Germinal center (tissue), 1 donor: Measurements from ENCODE around the gene USH2A.

Experiments used
- DNase-seq: peaks from one replicate; pipeline ENCODE4 v3.0.0; 2012; ENCODE audit warnings: mixed read lengths, low spot score

USH2A gene

DNA sequence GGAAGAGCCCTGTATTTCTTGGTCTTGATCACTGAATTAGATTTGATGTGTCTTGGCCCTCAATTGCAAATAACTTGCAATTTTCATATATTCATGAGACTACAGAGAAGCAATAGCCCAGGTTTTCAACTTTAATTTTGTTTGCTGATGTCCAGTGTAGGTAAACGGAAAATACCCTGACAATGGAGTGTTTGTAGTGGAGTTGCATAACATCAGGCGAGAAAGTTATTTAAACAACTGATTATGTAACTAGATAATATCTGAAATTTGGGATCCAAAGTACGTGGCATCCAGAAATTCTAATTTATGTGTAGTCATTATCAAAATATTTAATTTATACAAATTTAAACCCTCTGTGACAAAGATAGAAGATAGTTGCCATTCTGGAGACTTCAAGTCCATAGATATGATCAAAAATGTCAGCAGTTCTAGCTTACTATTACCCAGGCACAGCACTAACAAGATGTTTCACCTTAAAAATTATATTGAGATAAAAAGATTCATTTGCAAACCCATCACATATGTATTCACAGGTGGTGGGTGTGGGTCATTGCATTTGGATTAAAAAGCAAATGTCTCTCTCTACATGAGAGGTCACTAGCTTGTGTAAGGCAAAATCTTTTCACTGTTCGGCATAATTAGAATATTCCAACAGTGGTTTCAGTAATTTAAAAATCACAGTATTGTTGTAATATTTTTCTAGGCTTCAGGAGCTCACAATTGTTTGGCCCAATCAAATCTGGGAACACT, 705.4 kb downstream of the USH2A start:
- no peak for DNase-seq

DNA sequence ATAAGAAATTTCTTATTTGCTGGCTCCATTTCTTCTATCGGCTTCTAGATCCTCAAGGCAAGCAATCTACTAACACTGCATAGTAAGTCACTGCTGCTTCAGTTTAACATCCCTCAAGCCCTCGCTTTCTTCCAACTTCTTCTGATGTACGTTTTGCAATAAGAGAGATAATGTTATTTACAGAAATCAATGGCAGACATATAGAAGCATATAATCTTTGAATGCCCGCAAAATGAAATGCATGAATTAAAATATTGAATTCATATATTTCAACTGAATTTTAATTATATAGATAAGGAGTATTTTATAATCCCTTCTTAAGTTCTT, 712.4 kb downstream of the USH2A start:
- DNase-seq, result no peak

DNA sequence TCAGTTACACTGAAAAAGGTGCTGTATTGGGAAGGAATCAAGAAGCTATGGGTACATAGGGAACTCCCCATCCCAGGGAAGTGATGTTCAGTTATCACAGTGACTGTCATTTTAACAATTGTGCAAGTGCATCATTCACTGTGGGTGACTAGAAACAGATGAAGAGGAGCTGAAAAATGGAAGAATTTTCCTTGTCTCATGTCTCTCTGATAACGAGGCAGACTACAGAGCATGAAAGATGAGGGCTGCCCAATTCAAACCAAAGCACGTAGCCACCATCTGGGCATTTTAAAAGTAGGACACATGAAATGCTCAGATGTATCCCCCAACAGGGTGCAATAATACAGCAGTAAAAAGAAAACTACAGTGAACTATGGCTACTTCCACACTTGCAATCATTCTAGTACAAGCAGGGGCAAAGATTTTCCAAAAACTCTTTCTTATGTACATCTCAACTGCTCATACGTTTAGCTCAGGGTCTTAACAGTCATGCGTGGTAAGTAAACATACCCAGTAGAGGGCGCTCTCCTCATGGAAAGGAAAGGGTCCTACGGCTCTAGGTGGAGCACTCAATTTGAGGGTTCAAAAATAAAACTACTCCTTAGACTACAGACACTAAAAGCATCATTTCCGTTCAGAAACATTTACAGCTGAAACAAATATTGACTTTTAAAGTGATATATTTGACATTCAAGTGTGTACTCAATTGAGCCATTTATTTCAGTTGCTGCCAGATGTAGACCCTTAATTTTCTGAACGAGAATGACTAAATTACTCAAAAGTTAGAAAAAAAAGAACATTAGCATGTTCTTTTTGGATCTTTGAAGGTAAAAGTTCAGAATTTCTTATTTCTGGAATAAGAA, 713.0 kb downstream of the USH2A start:
- DNase-seq, result peak; percentile 17

DNA sequence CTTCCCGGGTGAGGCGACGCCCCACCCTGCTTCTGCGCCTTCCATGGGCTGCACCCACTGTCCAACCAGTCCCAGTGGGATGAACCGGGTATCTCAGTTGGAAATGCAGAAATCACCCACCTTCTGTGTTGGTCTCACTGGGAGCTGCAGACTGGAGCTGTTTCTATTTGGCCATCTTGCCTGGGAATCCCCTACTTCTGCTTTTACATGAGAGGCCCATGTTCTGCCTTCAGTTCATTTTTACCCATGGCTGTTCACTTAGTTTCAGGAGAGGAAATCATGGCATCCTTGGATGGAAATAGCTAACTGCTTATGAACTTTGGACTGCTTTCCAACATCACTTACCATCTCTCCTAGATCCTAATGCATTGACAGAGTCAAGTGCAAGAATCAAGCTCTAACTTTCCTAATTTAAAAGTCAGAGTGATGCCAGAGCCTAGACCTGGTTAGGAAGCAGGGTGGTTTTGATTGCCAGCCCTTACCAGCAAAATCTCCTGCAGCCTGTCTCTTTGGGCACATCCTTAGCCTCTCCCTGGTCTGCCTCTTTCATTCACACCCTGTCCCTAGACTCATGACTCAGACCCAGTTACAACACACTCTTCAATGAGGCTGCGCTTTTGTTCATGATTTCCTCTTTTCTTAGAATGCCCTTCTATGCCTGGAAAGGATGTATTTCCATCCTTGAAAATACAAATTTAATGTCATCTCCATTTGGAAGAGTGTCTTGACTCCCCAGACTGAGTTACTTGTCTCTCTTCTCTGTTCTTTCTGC, 719.0 kb downstream of the USH2A start:
- no peak for DNase-seq

DNA sequence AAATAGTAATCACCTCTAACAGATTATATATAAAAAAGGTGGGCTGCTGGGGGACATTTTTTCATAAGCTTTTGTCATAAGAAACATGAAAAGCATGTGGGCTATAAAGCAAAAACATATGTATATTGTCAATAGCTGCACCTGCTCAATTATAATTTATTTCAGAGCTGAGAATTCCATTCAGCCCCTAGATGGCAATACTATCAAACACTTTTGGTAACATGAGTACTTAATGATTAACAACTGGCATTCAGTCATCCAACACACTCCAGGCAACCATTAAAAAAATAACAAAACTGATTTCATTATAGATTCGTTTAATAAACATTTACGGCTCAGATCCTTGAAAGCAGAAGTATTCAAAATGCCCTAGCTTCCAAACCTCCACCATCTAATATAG, 741.0 kb downstream of the USH2A start:
- no peak for DNase-seq

DNA sequence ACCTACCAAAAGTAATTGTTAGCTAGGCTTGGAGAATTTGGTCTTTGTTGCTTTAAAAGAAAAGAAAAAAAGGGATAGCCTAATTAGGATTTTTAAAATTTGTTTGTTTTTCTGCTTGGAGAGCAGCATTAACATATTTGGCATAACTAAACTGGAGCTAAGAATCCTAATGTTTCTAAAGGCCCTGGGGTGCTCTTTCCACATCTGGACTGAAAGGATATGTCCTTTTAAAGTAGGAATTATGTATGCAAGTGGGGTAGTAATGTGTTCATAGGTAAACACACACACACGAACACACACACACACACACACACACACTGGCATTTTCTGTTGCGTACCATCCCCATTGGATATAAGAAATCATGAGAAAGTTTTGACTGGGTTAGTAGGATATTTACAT, 742.2 kb downstream of the USH2A start:
- no peak for DNase-seq

DNA sequence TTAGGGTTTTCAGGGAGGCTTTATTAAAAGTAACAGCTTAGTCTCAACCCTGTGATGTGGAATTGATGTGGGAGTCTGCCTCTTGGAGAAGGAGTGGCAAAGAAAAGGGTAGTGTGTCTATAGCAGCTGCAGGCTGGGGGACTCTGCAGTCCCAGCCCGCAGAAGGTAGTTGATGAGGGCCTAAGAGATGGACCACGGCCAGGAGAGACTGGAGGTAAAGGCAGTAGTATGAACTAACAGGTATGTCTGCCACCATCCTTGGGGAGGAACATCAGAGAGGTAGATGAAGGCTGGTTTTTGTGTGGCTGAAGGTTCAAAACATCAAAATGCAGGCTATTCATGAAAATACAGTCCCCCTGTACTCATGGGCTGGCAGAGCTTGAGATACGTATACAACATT, 744.0 kb downstream of the USH2A start:
- no peak for DNase-seq

DNA sequence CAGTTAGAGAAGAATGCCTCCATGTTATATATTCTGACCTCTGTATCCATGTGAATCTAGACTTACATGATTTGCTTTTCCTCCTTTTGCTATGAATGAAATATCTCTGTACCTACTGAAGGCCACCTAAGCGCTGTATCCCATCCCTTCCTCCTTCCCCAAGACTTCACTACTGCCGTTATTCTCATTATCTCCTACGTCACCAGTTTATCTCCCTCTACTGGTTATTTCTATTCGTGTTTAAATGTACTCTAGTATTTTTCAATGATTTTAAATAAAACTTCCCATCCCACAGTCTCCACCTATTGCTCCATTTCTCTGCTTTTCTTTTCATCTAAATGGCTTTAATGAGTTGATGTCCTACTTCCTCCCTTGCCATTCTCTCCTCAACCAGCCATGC, 746.1 kb downstream of the USH2A start:
- DNase-seq, result no peak

DNA sequence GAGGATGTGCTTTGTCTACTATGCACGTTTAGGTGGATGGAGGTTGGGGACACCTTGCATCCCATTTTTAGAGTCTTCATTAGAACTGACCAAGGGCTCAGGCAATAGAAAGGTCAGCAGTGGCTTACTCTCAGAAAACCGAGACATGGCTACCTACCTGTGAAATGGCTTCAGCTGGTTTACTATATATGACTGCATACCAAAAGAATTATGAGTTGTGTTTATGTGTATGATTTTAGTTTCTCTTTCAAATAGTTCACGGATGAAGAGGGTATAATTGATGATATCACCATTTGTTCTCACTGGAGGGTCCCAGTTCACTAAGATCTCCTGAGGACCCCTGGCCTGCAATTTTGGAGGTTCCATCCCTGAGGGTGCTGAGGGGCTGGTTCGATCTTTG, 749.3 kb downstream of the USH2A start:
- no peak for DNase-seq

DNA sequence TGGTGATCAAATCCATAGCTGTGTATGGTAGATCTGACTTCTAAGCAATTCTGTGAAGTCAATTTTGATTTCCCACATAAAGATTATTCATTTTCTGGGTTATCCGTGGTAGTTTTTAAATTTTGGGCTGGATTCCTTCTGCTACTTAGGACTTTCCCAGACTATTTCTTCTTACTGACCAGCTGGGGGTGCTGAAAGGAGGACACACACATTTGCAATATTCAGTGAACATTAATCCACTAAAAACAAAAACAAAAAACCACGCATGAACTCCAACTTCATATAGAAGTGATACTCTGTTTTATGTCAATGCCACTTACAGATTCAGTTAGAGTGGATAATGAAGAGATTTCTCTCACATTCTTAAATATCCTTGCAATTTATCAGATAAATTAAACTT, 750.8 kb downstream of the USH2A start:
- DNase-seq, result no peak

DNA sequence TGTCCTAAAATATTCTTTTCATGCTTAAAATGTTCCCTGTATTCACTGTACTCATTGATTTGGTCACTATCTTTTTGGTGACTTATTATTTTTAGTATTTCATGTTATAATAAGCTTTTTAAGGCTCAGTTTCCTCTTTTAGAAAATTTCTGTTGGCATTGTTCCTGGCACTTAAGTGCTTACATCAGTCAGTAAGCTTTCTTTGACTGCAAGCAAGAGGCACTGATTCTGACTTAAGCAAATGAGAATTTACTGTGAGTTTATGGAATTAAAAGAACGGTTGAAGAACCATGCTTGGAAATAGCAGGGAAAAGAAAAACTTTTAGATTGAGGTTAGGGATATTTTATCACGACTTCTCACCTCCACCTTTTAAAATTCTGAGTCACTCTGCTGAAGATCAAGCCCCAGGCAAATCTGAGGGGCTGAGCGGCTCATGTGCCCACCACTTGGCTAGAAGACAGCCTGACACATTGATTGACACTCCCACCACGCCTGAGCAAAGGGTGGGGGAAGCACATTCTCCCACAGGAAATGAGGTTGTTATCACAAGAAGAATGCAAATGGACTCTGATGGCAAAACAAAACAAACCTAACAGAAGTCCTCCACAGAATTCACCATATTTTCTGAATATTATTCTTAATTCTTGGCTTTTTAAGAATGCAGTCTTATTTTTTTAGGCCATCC, 753.3 kb downstream of the USH2A start:
- DNase-seq, result no peak

DNA sequence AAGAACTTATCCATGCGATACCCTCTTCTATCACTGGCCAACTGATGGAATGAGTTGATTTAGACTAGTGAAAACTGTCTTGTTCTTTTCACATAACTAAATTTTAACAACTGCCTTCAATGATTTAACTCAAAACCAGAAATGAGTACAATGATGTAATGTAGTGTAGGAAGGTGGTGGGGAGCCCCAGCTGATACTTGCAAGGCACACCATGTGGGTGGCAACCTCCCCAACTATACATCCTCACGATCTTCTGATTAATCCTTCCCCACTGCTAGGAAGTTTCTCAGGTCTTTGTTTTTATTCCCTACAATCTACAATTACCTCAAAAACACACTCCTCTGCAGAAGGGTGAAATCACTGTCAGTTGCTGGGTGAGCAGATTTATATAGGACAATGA, 755.5 kb downstream of the USH2A start:
- DNase-seq, result no peak

DNA sequence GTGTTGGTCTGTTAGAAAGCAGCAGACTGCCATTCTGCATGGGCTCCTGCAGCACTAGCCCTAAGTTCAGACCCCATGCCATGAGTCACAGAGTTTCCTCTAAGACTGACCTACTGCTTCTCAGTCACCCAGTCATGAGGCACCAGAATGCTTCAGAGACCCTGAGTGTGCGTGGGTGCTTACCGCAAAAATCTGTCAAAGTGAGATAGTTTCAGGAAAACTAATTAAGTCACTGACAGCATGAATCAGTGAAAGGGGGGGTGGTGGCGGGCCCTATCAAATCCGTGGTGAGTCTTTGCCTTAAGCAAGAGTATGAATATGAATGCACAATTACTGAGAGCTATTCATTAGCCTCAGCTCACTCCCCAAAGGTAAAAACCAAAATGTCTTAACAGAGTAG, 758.0 kb downstream of the USH2A start:
- DNase-seq, result no peak

DNA sequence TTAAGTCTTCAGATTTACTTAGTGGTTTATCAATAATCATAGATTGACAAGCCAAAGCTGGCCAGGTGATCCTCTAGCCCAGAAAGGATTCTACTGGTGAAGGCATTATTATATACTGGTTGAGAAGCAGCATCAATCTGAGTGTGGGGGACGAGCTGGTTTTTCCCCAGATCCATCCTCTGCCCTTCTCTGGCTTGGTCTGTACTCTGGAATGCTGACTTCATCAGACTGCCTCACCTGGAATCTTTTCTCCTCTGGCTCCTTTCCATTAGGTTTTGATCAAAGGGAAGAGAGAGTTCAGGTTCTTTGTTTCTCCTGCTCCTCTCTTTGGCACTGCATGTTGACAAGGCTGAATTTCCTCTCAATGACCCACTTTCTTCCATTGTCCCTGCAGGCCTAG, 762.2 kb downstream of the USH2A start:
- no peak for DNase-seq

DNA sequence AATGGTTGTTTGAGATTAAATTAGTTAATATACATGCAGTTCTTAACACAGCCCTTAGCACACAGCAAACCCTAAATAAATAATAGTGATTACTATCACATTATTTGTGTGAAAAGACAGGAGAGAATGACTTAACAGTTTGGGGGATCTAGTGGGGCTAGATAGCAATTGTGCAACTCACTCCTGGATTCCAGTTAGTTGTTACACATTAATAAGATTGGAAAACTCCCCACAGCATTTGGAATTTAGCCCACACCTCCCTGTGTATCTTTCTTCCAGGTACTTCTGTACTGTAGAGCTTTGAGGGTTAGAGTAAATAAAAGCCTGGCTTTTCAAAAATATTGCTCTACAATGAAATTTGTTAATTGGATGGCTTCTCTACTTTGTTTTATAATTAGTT, 763.0 kb downstream of the USH2A start:
- DNase-seq, result no peak

DNA sequence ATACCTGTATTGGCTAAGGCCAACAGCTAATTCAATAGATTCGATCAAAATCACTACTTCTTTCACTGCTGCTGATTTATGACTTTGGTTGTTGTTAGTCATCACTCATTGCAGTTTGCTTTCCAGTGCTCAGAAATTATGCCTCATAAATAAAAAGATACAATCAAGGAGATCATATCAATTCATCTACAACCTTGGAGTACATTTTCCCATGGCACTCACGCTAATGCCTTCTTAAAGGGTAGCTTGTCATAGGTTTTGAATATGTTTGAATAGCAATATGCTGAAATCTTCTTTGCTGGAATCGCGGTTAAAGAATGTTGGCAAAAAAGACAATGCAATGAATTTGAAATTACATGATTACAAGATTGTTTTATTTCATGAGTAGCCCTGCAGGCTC, 766.2 kb downstream of the USH2A start:
- no peak for DNase-seq

DNA sequence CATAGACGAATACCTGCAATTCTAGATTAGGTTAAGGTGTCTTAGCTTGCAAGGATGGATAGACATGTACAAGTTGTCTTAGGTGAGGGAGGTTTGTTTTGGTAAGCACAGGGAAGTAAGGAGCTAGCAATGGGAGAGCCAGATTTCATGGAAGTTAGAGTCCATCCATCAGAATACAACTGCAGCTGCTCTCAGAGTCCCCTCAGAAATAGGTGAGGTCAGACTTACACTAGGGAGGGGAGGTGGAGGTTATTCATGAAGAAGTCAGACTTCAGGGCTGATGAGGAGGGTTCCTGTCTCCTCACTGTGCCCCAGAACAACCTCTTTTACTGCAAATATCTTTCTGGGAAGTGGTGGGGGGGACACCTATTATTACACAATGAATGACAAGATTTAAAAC, 770.9 kb downstream of the USH2A start:
- DNase-seq, result no peak

DNA sequence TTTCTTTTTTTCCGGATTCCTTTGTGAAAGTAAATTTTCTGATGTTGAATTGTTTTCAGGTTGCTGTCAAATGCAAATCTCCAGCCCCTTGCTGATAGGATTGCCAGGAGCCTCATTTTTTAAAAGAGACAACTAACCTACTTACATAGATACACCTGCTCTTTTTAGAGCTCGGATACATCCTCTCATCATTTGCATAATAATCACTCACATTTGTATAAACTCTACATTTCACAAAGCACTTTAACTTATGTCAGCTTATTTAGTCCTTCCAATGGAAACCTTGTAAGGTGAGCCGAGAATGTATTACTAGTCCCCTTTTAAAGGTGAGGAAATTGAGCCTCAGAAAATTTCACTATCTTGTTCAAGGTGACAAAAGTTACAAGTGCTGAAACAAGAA, 771.4 kb downstream of the USH2A start:
- DNase-seq, result no peak

DNA sequence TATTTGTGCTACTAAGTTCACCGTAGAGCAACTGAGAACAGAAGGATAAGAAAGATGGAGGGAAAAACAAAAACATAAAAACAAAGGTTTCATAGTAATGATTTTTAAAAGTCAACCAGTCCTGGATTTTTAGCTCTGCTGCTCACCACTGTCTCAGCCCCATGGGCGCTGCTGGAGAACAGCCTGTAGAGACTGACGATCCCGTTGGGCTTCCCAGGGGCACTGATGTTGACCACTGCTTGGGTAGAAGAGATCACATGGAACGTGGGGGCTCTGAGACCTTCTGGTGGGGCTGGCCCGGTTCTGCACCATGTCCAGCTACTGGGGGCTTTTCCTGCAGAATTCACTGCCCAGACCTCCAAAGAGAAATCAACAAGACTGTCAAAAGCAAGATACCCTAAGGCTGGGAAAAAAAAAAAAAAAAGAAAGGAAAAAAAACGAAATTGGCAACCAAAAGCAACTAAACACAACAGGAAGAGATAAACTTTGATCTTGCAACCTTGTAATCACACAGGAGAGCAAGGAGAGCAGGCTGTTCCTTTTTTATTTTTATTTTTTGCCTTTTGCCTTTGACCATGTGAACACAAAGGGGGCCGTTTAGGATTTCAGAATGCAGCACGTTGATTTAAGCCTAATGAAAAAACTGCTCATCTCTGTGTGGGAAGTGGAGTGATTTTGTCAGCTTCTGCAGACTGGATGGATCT, 772.6 kb downstream of the USH2A start:
- DNase-seq, result no peak

DNA sequence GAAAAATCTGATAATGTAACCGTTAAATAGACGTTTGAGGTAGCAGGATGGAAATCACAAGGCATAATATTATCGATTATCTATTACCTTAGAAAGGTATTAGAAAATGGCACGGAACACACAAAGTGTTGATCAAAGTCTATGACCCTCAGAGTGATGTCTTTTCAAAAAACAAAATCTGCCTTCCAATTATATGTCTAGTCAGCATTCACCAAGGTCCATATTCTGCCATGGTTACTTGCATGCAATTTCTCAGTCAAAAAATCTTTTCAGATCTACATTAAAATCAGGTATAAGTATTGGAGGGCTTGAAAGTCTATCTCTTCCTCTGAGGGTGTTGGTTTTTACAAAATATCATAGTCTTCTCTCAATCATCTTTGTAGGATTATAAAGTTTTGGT, 774.3 kb downstream of the USH2A start:
- no peak for DNase-seq

DNA sequence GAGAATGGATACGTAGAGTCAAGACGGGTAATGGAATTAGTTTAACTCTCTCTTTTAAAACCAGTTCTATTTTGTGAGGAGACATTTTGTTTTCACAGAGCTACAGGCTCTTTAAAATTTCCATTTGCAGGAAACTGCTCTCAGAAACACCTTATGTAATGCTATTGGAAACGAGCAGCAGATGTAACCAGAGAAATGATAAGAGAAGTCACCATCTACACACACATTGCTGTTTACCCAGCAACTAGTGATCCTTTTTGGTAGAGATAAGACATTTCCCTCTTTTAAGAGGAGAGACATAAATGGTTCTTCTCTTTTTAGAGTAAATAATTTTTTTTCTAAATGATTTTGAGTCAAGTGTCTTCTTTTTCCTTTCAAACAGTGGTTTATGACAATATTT, 775.5 kb downstream of the USH2A start:
- DNase-seq, result no peak

DNA sequence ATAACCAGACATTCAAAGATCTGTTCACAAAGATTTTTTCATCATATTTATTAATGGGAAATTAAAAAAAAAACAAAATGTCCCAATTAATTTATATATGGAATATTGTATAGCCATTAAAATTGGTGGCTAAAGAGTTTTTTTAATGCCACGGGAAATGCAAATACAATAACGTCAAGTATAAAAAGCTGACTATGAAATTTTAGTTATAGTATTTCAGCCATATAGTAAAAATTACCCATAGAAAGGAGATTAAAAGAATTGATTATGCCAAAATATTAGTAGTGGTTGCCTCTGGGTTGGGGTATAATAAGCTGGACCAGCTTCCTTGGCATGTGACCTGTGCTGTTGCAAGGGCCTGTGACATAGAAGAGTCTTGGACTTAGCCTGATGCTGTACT, 777.4 kb downstream of the USH2A start:
- DNase-seq, result no peak
